GM18907 (cell line): ENCODE measurements around the gene PCDHB15.
"Not testable (repeated sequence)": the region's sequence is repeated elsewhere in the genome, so short reads cannot be mapped to it uniquely, and the experiment has no call there.

ENCODE experiments used
- ATAC-seq: cut with Tn5 transposase; IDR thresholded peaks from one replicate; pipeline ENCODE4 v1.9.1; 2021; ENCODE audit warnings: mild to moderate bottlenecking, moderate library complexity; ENCODE audit not compliant: unreplicated experiment

PCDHB15 gene

GRCh38 chr5:141245250-141245717 lies at the start of gene PCDHB15:
PCDHB15 (plus strand) TSS chr5:141245395; CDS start chr5:141245579, 184 bp downstream.
- no peak for ATAC-seq

DNA sequence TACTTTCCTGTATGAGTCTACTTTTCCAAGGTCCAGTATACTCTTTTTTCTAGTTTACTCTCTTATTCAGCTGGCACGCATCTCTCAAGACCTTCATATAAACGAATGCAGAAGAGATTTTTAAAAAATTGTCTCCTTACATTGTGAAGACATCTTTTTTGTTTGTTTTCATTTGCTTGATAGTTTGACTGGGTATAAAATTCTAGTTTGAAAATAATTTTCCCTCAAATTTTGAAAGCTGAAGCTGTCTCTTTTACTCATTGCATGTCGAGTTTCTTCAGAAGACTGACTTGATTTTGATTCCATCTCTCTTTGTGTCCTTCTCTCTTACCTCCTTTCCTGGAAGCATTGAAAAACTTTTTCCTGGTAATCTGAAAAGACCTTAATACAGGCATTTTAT lies 48.8 kb upstream of the PCDHB15 start:
- no peak for ATAC-seq

DNA sequence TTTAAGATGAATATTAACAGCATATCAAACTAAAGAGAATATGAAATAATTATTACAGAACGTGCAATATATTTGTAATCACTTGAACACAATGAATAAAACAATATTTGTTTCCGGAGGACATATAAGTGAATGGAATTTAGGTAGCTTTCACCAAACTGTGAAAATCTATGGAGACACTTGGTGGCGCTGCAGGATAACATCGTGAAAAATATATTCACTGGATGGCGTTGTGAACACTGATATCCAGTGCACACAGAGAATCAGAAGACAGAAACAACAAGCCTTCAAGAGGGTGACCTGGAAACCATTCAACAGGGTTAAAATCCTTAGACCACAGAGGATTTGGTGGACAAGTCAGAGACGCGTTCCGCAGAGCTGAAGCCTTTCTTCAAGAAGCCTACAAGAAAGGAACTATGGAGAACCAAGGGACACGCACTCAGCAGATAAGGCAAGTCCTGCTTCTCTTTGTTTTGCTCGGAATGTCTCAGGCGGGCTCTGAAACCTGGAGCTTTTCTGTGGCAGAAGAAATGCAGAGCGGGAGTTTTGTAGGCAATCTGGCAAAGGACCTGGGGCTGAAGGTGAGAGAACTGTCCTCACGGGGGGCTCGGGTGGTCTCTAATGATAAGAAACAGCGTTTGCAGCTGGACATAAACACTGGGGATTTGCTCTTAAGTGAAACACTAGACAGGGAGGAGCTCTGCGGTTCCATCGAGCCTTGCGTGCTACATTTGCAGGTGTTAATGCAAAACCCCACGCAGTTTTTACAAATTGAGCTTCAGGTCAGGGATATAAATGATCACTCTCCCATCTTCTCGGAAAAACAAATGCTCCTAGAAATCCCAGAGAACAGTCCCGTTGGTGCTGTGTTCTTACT lies 45.6 kb upstream of the PCDHB15 start, which contains the start of gene PCDHB11:
PCDHB11 (plus strand) TSS at position 269 of the 877 bp plus-strand sequence; CDS start at position 417, 148 bp downstream.
- no peak for ATAC-seq

DNA sequence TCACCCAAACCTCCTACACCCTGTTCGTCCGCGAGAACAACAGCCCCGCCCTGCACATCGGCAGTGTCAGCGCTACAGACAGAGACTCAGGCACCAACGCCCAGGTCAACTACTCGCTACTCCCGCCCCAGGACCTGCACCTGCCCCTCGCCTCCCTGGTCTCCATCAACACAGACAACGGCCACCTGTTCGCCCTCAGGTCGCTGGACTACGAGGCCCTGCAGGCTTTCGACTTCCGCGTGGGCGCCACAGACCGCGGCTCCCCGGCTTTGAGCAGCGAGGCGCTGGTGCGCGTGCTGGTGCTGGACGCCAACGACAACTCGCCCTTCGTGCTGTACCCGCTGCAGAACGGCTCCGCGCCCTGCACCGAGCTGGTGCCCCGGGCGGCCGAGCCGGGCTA lies 44.1 kb upstream of the PCDHB15 start:
- not testable (repeated sequence) for ATAC-seq

DNA sequence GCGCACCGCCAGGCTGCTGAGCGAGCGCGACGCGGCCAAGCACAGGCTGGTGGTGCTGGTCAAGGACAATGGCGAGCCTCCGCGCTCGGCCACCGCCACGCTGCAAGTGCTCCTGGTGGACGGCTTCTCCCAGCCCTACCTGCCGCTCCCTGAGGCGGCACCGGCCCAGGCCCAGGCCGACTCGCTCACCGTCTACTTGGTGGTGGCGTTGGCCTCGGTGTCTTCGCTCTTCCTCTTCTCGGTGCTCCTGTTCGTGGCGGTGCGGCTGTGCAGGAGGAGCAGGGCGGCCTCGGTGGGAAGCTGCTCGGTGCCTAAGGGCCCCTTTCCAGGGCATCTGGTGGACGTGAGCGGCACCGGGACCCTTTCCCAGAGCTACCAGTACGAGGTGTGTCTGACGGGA lies 43.5 kb upstream of the PCDHB15 start:
- ATAC-seq: not testable (repeated sequence)

- no peak for ATAC-seq
Observed at GRCh38 chr5:141208478-141208877, 36.7 kb upstream of the PCDHB15 start, which contains the start of gene PCDHB12. PCDHB12 (plus strand) TSS chr5:141208719; CDS start chr5:141208908, 189 bp downstream.

GRCh38 chr5:141210281-141210680 lies 34.9 kb upstream of the PCDHB15 start:
- not testable (repeated sequence) for ATAC-seq

DNA sequence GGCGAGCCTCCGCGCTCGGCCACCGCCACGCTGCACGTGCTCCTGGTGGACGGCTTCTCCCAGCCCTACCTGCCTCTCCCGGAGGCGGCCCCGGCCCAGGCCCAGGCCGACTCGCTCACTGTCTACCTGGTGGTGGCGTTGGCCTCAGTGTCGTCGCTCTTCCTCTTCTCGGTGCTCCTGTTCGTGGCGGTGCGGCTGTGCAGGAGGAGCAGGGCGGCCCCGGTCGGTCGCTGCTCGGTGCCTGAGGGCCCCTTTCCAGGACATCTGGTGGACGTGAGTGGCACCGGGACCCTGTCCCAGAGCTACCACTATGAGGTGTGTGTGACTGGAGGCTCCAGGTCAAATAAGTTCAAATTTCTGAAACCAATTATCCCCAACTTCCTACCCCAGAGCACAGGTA lies 34.3 kb upstream of the PCDHB15 start:
- ATAC-seq: not testable (repeated sequence)

DNA sequence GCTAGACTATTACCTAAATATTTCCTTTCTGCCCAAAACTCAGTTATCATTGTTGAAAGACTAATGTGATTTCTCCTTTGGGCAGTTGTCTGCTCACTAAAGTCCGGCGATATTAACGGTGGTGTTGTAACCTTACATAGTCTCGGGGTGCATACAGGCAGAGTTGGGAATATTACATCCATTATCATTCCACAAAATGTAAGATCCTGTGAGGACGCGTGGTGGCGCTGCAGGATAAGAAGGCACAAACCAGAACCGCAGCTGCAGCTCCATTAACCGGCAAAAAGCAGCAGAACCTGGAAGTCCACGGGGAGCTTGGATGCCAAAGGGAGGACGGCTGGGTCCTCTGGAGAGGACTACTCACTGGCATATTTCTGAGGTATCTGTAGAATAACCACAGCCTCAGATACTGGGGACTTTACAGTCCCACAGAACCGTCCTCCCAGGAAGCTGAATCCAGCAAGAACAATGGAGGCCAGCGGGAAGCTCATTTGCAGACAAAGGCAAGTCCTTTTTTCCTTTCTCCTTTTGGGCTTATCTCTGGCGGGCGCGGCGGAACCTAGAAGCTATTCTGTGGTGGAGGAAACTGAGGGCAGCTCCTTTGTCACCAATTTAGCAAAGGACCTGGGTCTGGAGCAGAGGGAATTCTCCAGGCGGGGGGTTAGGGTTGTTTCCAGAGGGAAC lies 31.4 kb upstream of the PCDHB15 start, which contains the start of gene PCDHB13:
PCDHB13 (plus strand) TSS at position 264 of the 684 bp plus-strand sequence; CDS start at position 469, 205 bp downstream.
- ATAC-seq: not testable (repeated sequence)

- ATAC-seq: not testable (repeated sequence)
Observed at GRCh38 chr5:141214583-141214982, 30.6 kb upstream of the PCDHB15 start.

- ATAC-seq: not testable (repeated sequence)
Observed at GRCh38 chr5:141215504-141215903, 29.7 kb upstream of the PCDHB15 start.

GRCh38 chr5:141216035-141216434 lies 29.2 kb upstream of the PCDHB15 start:
- not testable (repeated sequence) for ATAC-seq

- ATAC-seq: no peak
Observed at GRCh38 chr5:141223112-141223783, 21.9 kb upstream of the PCDHB15 start, which contains the start of gene PCDHB14. PCDHB14 (plus strand) TSS chr5:141223343; CDS start chr5:141223506, 163 bp downstream.

DNA sequence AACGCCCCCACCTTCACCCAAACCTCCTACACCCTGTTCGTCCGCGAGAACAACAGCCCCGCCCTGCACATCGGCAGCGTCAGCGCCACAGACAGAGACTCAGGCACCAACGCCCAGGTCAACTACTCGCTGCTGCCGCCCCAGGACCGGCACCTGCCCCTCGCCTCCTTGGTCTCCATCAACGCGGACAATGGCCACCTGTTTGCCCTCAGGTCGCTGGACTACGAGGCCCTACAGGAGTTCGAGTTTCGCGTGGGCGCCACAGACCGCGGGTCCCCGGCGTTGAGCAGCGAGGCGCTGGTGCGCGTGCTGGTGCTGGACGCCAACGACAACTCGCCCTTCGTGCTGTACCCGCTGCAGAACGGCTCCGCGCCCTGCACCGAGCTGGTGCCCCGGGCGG lies 20.4 kb upstream of the PCDHB15 start:
- not testable (repeated sequence) for ATAC-seq

- ATAC-seq: not testable (repeated sequence)
Observed at GRCh38 chr5:141225421-141225820, 19.8 kb upstream of the PCDHB15 start.

DNA sequence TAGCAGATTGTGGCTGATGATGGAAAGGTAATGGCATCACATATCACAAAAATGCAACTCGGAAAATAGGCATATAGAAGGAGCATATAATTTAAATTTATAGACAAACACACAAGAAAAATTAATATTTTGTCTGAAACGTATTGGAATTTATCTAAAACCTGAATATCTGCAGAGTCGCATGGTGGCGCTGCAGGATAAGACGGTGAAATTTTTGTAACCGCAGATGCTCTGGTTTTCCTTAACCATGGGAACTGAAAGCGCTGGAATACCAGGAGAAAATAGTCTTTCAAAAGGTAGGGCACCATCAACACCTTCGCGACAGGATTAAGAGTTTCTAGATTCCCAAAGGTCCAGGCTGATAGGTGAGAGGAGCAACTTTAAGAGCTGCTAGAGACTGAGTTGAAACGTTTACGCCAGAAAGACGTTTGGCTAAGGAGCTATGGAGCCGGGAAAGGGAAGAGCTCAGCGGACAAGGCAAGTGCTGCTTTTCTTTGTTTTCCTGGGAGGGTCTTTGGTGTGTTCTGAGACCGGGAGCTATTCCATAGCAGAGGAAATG lies 11.0 kb upstream of the PCDHB15 start:
- no peak for ATAC-seq

GRCh38 chr5:141235922-141236321 lies 9.3 kb upstream of the PCDHB15 start:
- not testable (repeated sequence) for ATAC-seq

DNA sequence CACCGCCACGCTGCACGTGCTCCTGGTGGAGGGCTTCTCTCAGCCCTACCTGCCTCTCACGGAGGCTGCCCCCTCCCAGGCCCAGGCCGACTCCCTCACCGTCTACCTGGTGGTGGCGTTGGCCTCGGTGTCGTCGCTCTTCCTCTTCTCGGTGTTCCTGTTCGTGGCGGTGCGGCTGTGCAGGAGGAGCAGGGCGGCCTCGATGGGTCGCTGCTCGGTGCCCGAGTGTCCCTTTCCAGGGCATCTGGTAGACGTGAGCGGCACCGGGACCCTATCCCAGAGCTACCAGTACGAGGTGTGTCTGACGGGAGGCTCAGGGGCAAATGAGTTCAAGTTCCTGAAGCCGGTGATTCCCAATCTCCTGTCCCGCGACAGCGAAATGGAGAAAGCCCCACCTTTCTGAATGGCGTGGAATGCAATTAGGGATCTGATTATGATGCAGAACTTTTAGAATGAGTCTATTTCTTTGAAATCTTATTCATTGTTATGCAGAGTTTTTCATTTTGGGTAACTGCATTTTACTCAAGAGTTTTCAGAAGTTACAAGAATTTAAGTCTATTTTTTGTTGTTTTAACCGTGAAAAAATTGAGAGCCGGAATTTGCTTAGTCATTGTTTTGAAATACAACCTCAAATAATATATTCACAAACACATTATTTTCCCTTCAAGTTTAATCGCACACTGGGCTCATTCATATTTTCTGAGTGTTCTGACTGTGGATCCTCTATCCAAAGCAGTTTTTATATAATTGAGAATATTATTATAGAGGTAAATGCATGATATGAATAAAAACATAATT lies 8.5 kb upstream of the PCDHB15 start:
- ATAC-seq: no peak

- ATAC-seq: no peak
Observed at GRCh38 chr5:141241496-141241895, 3.7 kb upstream of the PCDHB15 start.
